Measurements from ENCODE around the gene FTSJ3. TPM values are rescaled to one million over a fixed set of nuclear protein-coding genes. Genes with fewer than 3 reads are reported as not detected.

Gene FTSJ3
- total RNA-seq, 1 donor from 2014 or later, result 42.0 TPM

DNA sequence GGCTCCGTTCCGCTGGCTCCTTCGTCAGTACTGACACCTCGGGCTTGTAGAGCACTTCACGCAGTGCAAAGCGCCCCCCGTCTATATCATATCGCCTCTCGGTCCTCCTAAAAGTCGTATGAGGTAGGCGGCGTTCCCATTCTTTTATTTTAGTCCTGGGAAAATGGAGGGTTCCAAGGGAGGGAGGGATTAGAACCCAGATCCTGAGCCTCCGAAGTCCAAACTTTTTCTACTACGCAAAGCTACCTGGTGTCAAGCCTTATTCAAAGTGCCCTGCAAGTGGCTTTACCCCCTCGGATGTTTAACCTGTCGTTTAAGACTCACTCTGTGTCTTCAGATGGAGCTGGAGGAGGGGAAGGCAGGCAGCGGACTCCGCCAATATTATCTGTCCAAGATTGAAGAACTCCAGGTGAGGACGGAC, 348 bp upstream of the FTSJ3 start:
- Mint-ChIP-seq H3K27ac (ENCODE audit: unreplicated experiment) (peak overlapping the region; percentile 99), H3K27me3 (ENCODE audit: unreplicated experiment) (peaks cover 14% of the 10 kb centered on the region), H3K4me3 (ENCODE audit: unreplicated experiment) (peak overlapping the region; percentile 90), H3K9me3 (ENCODE audit: unreplicated experiment) (peaks cover 15% of the 10 kb centered on the region), H3K36me3 (ENCODE audit: unreplicated experiment) (no peaks in the 10 kb centered on the region), H3K4me1 (ENCODE audit: low read depth, unreplicated experiment) (peaks cover 11% of the 10 kb centered on the region)
- no peak for DNase-seq
- TF ChIP-seq, protein P1, sequence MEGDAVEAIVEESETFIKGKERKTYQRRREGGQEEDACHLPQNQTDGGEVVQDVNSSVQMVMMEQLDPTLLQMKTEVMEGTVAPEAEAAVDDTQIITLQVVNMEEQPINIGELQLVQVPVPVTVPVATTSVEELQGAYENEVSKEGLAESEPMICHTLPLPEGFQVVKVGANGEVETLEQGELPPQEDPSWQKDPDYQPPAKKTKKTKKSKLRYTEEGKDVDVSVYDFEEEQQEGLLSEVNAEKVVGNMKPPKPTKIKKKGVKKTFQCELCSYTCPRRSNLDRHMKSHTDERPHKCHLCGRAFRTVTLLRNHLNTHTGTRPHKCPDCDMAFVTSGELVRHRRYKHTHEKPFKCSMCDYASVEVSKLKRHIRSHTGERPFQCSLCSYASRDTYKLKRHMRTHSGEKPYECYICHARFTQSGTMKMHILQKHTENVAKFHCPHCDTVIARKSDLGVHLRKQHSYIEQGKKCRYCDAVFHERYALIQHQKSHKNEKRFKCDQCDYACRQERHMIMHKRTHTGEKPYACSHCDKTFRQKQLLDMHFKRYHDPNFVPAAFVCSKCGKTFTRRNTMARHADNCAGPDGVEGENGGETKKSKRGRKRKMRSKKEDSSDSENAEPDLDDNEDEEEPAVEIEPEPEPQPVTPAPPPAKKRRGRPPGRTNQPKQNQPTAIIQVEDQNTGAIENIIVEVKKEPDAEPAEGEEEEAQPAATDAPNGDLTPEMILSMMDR (IDR thresholded peaks at IDR 0.05; ENCODE audit: partially characterized antibody, unreplicated experiment), result no peak

DNA sequence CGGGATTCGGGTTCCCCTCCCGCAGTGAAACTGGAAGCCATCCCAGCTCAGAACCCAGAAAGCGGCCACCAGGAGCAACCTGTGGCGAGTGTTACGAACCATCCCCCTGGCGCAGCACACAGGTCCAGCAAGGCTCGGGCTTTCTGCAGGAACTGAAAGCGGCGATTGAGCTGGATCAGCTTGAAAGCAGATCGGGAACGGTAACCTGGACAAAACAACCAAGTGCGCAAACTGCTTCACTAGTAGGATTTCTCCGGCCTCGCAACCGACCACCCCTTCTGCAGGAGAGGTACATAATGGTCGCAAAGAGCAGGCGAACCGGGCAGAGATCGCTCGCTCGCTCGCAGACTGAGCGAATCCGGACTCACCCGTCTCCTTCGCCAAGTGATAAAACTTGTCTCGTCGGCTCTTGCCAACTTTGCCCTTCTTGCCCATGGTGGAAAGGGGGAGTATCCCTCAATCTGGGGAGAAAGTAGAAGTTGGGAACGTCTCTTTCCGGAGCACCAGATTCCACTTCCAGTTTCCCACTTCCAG, 928 bp downstream of the FTSJ3 start:
- peaks cover 11% of the 10 kb centered on the region for H3K4me1 Mint-ChIP-seq (ENCODE audit: low read depth, unreplicated experiment)
- H3K27ac Mint-ChIP-seq (ENCODE audit: unreplicated experiment), result peak overlapping the region; percentile 99
- peaks cover 17% of the 10 kb centered on the region for H3K9me3 Mint-ChIP-seq (ENCODE audit: unreplicated experiment)
- H3K4me3 Mint-ChIP-seq (ENCODE audit: unreplicated experiment), result peak overlapping the region; percentile 90
- DNase-seq, result no peak
- TF ChIP-seq, protein P1 (IDR thresholded peaks at IDR 0.05; ENCODE audit: partially characterized antibody, unreplicated experiment), result no peak
- peaks cover 12% of the 10 kb centered on the region for H3K27me3 Mint-ChIP-seq (ENCODE audit: unreplicated experiment)
- H3K36me3 Mint-ChIP-seq (ENCODE audit: unreplicated experiment), result no peaks in the 10 kb centered on the region

DNA sequence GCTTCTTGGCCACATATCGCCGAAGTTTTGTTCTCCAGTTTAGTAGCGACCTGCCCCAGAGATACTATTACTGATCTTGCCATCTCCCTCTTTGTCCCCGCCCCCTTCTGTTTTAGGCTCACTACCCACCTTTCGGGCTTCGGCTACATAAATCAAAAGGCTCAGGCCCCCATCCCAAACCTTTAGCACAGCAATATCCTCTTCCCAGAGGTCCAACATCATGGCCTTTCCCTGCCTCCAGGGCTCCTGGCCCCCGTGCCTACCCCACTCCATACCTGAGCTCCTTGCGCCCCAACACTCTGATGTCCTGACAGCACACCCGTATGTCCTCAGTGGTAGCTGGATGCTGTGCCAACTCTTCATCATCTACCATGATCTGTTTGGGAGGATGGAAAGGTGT, 3.1 kb downstream of the FTSJ3 start:
- no peak overlapping the region for H3K27ac Mint-ChIP-seq (ENCODE audit: unreplicated experiment)

DNA sequence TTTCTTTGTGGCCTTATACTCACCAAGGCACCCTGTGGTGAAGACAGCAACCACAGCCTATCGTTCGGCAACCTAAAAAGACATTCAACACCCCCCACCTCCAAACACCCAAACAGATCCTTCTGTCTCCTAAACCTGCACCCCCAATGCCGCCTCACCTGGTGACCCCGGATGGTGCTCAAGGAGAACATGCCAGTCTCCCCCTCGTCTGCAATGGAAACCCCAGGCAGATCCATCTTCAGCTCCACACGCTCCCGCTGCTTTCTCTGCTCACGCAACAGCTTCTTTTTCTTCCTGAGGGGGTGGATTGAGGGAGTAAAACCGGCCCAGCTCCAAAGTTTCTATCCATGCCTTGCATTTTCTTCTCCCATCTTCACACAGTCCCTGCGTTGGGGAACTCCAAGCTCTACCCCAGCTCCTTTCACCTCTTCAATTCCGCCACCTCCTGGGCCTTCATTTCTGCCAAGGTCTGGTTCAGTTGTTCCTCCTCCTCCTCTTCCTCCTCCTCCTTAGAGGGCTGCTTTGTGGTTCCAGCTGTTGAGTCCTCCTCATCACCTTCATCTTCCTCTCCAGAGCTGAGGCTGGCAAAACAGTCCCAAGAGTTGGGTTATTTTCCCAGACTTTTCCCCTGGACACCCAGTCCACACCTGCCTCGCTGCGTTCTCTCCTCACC, 3.7 kb downstream of the FTSJ3 start:
- TF ChIP-seq, protein P1 (IDR thresholded peaks at IDR 0.05; ENCODE audit: partially characterized antibody, unreplicated experiment), result no peak
- Mint-ChIP-seq H3K9me3 (ENCODE audit: unreplicated experiment) (peaks cover 17% of the 10 kb centered on the region), H3K27me3 (ENCODE audit: unreplicated experiment) (peaks cover 16% of the 10 kb centered on the region), H3K27ac (ENCODE audit: unreplicated experiment) (no peak overlapping the region), H3K4me1 (ENCODE audit: low read depth, unreplicated experiment) (peaks cover 10% of the 10 kb centered on the region), H3K36me3 (ENCODE audit: unreplicated experiment) (no peaks in the 10 kb centered on the region), H3K4me3 (ENCODE audit: unreplicated experiment) (no peak overlapping the region)
- no peak for DNase-seq

More for the DNA sequence above, 3.1 kb downstream of the FTSJ3 start:
- DNase-seq, result no peak
- H3K9me3 Mint-ChIP-seq (ENCODE audit: unreplicated experiment), result peaks cover 15% of the 10 kb centered on the region
- TF ChIP-seq, protein P1 (IDR thresholded peaks at IDR 0.05; ENCODE audit: partially characterized antibody, unreplicated experiment), result no peak
- H3K27me3 Mint-ChIP-seq (ENCODE audit: unreplicated experiment), result peaks cover 16% of the 10 kb centered on the region
- no peaks in the 10 kb centered on the region for H3K36me3 Mint-ChIP-seq (ENCODE audit: unreplicated experiment)
- H3K4me3 Mint-ChIP-seq (ENCODE audit: unreplicated experiment), result no peak overlapping the region
- peaks cover 9% of the 10 kb centered on the region for H3K4me1 Mint-ChIP-seq (ENCODE audit: low read depth, unreplicated experiment)

DNA sequence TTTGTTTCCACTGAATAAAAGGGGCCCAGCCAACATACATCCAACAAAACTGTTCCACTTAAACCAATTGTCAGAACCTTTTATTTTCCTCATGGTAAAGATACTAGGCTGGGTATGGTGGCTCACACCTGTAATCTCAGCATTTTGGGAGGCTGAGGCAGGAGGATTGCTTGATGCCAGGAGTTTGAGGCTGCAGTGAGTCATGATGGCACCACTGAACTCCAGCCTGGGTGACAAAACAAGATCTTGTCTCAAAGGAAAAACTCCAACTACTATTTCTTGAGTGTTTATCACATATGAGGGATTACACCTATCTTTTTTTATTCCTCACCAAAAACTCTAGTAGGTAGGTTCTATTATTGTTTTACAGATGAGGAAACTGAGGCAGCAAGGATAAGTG, 4.9 kb downstream of the FTSJ3 start:
- DNase-seq, result no peak
- Mint-ChIP-seq H3K36me3 (ENCODE audit: unreplicated experiment) (no peaks in the 10 kb centered on the region), H3K27ac (ENCODE audit: unreplicated experiment) (no peak overlapping the region), H3K4me1 (ENCODE audit: low read depth, unreplicated experiment) (peaks cover 6% of the 10 kb centered on the region), H3K9me3 (ENCODE audit: unreplicated experiment) (peaks cover 16% of the 10 kb centered on the region), H3K27me3 (ENCODE audit: unreplicated experiment) (peaks cover 21% of the 10 kb centered on the region), H3K4me3 (ENCODE audit: unreplicated experiment) (no peak overlapping the region)
- TF ChIP-seq, protein P1 (IDR thresholded peaks at IDR 0.05; ENCODE audit: partially characterized antibody, unreplicated experiment), result no peak

Measured in glutamatergic neuron (in vitro differentiated cells).